Testis (tissue), 2 donors: Measurements from ENCODE around the gene FSCN2.

Experiments
- CTCF ChIP-seq, 3 experiments: fragments of 450-650 bp in 2 of 3; fragments of 200-600 bp in 1 of 3; sonication (generic) in 1 of 3; IDR thresholded peaks; one replicate each; pipeline ENCODE4 v1.5.1; 2016 to 2019; ENCODE audit warnings: antibody characterized with exemption in 3 of 3, mild to moderate bottlenecking in 2 of 3, moderate library complexity in 1 of 3
- POLR2A ChIP-seq: fragments of 450-650 bp; IDR thresholded peaks from one replicate; pipeline ENCODE4 v1.6.1; 2017; ENCODE audit warnings: antibody characterized with exemption, mild to moderate bottlenecking, moderate library complexity

DNA sequence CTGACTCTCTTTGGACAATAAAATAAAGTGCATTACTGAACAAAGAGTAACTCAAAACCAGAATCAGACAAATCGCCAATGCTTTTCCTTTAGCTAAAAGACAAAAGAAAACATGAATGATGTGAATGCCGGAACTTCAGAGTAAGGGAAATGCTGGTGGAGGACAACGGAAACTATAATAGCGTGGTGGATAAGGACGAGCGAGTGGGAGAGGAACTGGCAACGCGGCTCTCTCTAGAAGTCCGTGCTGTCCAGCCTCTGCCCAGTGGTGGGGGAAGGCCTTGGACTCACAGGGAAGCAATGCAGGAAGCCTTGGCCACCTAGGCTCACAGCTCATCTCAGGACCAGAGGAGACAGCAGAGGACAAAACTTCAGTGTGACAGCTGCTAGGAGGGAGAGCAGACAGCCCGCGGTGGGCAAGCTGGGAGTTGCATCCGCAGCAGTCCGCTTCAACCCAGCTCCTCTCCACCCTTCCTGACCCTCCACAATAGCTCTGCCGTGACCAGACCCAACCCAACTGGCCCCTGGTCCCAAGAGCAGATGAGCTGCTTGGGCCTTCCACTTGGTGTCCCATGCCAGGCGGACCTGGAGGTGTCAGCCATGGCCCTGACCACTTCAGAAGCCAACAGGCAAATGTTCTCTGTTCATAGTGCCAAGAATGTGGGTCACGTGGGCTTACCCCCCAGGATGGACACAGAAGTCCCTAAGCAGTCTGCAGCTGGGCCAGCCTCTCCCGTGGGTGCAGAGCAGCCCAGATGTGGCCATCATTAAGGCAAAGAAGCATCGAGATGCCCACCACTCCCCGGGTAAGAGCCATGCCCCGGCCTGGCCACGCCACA is 29.3 kb downstream of the FSCN2 start:
- no peak for TF ChIP-seq CTCF (IDR thresholded peaks at IDR 0.05)
- no peak for TF ChIP-seq POLR2A
